ENCODE data around the gene WNT8A. TPM values are rescaled to one million over a fixed set of nuclear protein-coding genes. Genes with fewer than 3 reads are reported as not detected.

Gene WNT8A
- total and polyA plus RNA-seq, 2 of the 13 experiments (the other 11 are each of a cell fraction or from before 2014, with no cell fraction given), result not detected

DNA sequence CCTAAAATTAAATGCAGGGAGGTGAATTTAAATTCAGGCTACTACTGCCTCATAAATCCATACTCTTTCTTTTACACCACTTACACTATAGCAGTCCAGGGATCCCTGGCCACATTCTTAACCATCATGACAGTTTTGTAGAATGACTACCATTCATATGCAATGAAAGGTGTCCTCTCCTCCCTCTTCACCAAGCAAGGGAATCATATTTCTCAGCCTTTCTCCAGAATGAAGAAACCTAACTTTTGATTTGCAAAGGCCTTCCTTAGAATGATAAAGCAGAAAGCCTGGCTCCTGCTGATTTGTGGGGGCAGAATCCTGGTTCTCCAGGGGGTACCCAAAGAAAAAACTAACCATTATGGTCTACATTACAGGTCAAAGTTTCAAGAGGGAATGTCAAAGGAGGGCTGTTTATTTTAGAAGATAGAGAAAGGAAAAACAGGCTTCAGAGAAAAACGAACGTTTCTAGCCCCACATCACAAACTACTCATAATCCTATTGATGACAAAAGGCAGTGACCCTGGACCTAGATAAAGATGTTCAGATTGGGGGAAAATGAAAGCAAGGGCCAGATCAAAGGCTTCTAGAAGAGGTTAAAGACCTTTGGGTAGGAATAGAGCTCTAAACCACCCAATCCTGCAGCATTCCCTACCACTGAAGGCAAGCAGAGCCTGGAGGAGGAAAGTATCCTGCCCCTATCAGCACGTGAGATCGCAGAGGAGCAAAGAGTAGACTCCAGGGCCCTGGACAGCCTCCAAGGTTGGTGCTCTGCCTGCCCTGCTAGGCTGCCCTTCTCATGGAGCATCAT lies 11.5 kb downstream of the WNT8A start (continued):
- TF ChIP-seq, protein P1, sequence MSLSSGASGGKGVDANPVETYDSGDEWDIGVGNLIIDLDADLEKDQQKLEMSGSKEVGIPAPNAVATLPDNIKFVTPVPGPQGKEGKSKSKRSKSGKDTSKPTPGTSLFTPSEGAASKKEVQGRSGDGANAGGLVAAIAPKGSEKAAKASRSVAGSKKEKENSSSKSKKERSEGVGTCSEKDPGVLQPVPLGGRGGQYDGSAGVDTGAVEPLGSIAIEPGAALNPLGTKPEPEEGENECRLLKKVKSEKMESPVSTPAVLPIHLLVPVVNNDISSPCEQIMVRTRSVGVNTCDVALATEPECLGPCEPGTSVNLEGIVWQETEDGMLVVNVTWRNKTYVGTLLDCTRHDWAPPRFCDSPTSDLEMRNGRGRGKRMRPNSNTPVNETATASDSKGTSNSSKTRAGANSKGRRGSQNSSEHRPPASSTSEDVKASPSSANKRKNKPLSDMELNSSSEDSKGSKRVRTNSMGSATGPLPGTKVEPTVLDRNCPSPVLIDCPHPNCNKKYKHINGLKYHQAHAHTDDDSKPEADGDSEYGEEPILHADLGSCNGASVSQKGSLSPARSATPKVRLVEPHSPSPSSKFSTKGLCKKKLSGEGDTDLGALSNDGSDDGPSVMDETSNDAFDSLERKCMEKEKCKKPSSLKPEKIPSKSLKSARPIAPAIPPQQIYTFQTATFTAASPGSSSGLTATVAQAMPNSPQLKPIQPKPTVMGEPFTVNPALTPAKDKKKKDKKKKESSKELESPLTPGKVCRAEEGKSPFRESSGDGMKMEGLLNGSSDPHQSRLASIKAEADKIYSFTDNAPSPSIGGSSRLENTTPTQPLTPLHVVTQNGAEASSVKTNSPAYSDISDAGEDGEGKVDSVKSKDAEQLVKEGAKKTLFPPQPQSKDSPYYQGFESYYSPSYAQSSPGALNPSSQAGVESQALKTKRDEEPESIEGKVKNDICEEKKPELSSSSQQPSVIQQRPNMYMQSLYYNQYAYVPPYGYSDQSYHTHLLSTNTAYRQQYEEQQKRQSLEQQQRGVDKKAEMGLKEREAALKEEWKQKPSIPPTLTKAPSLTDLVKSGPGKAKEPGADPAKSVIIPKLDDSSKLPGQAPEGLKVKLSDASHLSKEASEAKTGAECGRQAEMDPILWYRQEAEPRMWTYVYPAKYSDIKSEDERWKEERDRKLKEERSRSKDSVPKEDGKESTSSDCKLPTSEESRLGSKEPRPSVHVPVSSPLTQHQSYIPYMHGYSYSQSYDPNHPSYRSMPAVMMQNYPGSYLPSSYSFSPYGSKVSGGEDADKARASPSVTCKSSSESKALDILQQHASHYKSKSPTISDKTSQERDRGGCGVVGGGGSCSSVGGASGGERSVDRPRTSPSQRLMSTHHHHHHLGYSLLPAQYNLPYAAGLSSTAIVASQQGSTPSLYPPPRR (CRISPR knock-in tag; IDR thresholded peaks at IDR 0.05; ENCODE audit: borderline replicate concordance), result peak; percentile 82
- TF ChIP-seq TBX2 (CRISPR knock-in tag; IDR thresholded peaks at IDR 0.05; ENCODE audit: borderline replicate concordance) (peak; percentile 67; the same call in 1 of the 2 replicates), ZNF251 (CRISPR knock-in tag; IDR thresholded peaks at IDR 0.05) (no peak), TCF7 (IDR thresholded peaks at IDR 0.05; ENCODE audit: low read depth) (peak; percentile 93), NR2F1 (CRISPR knock-in tag; IDR thresholded peaks at IDR 0.05) (peak; percentile 51 to 65; a peak in 3 of 4 replicates), ZNF878 (CRISPR knock-in tag; IDR thresholded peaks at IDR 0.05) (no peak), SOX5 (CRISPR knock-in tag; IDR thresholded peaks at IDR 0.05; ENCODE audit: borderline replicate concordance) (peak; percentile 68; the same call in 1 of the 2 replicates), ZBTB7B (CRISPR knock-in tag; IDR thresholded peaks at IDR 0.05) (peak; percentile 59), ZNF570 (CRISPR knock-in tag; IDR thresholded peaks at IDR 0.05; ENCODE audit: borderline replicate concordance) (no peak), ZNF792 (CRISPR knock-in tag; IDR thresholded peaks at IDR 0.05) (no peak), SOX6 (IDR thresholded peaks at IDR 0.05) (no peak), SOX6 (CRISPR knock-in tag; IDR thresholded peaks at IDR 0.05) (peak; percentile 86), AGO2 (optimal IDR thresholded peaks at IDR 0.05; ENCODE audit: low read depth, low read length) (no peak), PAX8 (CRISPR knock-in tag; IDR thresholded peaks at IDR 0.05; ENCODE audit: borderline replicate concordance) (no peak), FOXJ3 (CRISPR knock-in tag; IDR thresholded peaks at IDR 0.05; ENCODE audit: borderline replicate concordance) (peak; percentile 66; the same call in 1 of the 2 replicates), NCOR1 (IDR thresholded peaks at IDR 0.05; ENCODE audit: borderline replicate concordance, low read length) (peak; percentile 47; the same call in 1 of the 2 replicates), HMG20A (CRISPR knock-in tag; IDR thresholded peaks at IDR 0.05; ENCODE audit: borderline replicate concordance) (peak; percentile 52; the same call in 1 of the 2 replicates)
- TF ChIP-seq, protein P2, sequence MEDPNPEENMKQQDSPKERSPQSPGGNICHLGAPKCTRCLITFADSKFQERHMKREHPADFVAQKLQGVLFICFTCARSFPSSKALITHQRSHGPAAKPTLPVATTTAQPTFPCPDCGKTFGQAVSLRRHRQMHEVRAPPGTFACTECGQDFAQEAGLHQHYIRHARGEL (CRISPR knock-in tag; IDR thresholded peaks at IDR 0.05), result no peak
- TF ChIP-seq, protein P3, sequence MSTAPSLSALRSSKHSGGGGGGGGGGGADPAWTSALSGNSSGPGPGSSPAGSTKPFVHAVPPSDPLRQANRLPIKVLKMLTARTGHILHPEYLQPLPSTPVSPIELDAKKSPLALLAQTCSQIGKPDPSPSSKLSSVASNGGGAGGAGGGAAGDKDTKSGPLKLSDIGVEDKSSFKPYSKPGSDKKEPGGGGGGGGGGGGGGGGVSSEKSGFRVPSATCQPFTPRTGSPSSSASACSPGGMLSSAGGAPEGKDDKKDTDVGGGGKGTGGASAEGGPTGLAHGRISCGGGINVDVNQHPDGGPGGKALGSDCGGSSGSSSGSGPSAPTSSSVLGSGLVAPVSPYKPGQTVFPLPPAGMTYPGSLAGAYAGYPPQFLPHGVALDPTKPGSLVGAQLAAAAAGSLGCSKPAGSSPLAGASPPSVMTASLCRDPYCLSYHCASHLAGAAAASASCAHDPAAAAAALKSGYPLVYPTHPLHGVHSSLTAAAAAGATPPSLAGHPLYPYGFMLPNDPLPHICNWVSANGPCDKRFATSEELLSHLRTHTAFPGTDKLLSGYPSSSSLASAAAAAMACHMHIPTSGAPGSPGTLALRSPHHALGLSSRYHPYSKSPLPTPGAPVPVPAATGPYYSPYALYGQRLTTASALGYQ (CRISPR knock-in tag; IDR thresholded peaks at IDR 0.05), result peak; percentile 47; the same call in 1 of the 2 replicates
- TF ChIP-seq, protein P4, sequence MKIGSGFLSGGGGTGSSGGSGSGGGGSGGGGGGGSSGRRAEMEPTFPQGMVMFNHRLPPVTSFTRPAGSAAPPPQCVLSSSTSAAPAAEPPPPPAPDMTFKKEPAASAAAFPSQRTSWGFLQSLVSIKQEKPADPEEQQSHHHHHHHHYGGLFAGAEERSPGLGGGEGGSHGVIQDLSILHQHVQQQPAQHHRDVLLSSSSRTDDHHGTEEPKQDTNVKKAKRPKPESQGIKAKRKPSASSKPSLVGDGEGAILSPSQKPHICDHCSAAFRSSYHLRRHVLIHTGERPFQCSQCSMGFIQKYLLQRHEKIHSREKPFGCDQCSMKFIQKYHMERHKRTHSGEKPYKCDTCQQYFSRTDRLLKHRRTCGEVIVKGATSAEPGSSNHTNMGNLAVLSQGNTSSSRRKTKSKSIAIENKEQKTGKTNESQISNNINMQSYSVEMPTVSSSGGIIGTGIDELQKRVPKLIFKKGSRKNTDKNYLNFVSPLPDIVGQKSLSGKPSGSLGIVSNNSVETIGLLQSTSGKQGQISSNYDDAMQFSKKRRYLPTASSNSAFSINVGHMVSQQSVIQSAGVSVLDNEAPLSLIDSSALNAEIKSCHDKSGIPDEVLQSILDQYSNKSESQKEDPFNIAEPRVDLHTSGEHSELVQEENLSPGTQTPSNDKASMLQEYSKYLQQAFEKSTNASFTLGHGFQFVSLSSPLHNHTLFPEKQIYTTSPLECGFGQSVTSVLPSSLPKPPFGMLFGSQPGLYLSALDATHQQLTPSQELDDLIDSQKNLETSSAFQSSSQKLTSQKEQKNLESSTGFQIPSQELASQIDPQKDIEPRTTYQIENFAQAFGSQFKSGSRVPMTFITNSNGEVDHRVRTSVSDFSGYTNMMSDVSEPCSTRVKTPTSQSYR (CRISPR knock-in tag; IDR thresholded peaks at IDR 0.05; ENCODE audit: borderline replicate concordance), result peak; percentile 16; the same call in 1 of the 2 replicates
